ENCODE results near the gene NDRG3. TPM values are rescaled to one million over a fixed set of nuclear protein-coding genes. Genes with fewer than 3 reads are reported as not detected.
"Not testable (repeated sequence)": the region's sequence is repeated elsewhere in the genome, so short reads cannot be mapped to it uniquely, and the experiment has no call there.

NDRG3 gene
- total RNA-seq, 1 experiment from 2014 or later, result 18.3 TPM

GRCh38 chr20:36645353-36645752 is 100.5 kb downstream of the NDRG3 start:
- no peak for DNase-seq (ENCODE audit: low read depth)

- no peak for DNase-seq (ENCODE audit: low read depth)
These were observed 101.2 kb downstream of the NDRG3 start for GRCh38 chr20:36644706-36645095.

- DNase-seq (ENCODE audit: low read depth), result no peak
These were observed 101.7 kb downstream of the NDRG3 start for GRCh38 chr20:36644032-36644705.

GRCh38 chr20:36642136-36642535 is 103.8 kb downstream of the NDRG3 start:
- no peak for DNase-seq (ENCODE audit: low read depth)

- DNase-seq (ENCODE audit: low read depth), result no peak
These were observed 104.4 kb downstream of the NDRG3 start for GRCh38 chr20:36641506-36641843.

GRCh38 chr20:36638876-36639400 is 107.0 kb downstream of the NDRG3 start:
- DNase-seq (ENCODE audit: low read depth), result not testable (repeated sequence)

- DNase-seq (ENCODE audit: low read depth), result no peak
These were observed 111.5 kb downstream of the NDRG3 start for GRCh38 chr20:36634342-36634741.

GRCh38 chr20:36633285-36633772 is 112.6 kb downstream of the NDRG3 start:
- DNase-seq (ENCODE audit: low read depth), result no peak

GRCh38 chr20:36632487-36633284 is 113.2 kb downstream of the NDRG3 start:
- DNase-seq (ENCODE audit: low read depth), result no peak

- DNase-seq (ENCODE audit: low read depth), result no peak
These were observed 113.8 kb downstream of the NDRG3 start for GRCh38 chr20:36632147-36632486.

GRCh38 chr20:36631646-36632045 is 114.2 kb downstream of the NDRG3 start:
- DNase-seq (ENCODE audit: low read depth), result no peak

- DNase-seq (ENCODE audit: low read depth), result no peak
These were observed 115.9 kb downstream of the NDRG3 start for GRCh38 chr20:36629719-36630681.

- no peak for DNase-seq (ENCODE audit: low read depth)
These were observed 117.8 kb downstream of the NDRG3 start for GRCh38 chr20:36628076-36628475.

- no peak for DNase-seq (ENCODE audit: low read depth)
These were observed 121.0 kb downstream of the NDRG3 start for GRCh38 chr20:36624944-36625324.

GRCh38 chr20:36624068-36624943 is 121.6 kb downstream of the NDRG3 start:
- no peak for DNase-seq (ENCODE audit: low read depth)

- no peak for DNase-seq (ENCODE audit: low read depth)
These were observed 122.4 kb downstream of the NDRG3 start for GRCh38 chr20:36623444-36623843.

GRCh38 chr20:36620917-36621316 is 125.0 kb downstream of the NDRG3 start:
- no peak for DNase-seq (ENCODE audit: low read depth)

GRCh38 chr20:36614781-36615557 is 130.9 kb downstream of the NDRG3 start:
- DNase-seq (ENCODE audit: low read depth), result no peak

- no peak for DNase-seq (ENCODE audit: low read depth)
These were observed 131.9 kb downstream of the NDRG3 start for GRCh38 chr20:36613974-36614373.

GRCh38 chr20:36611625-36612024 is 134.3 kb downstream of the NDRG3 start:
- DNase-seq (ENCODE audit: low read depth), result no peak
